LNCaP clone FGC (cell line): ENCODE results near the gene IL23R.

Experiments
- DNase-seq: peaks from one replicate; pipeline ENCODE4 v3.0.0-alpha.2; 2011; ENCODE audit warnings: low read depth
- H3K4me3 ChIP-seq: 2 replicates; pipeline ENCODE4 v1.5.1; 2011; ENCODE audit warnings: mild to moderate bottlenecking, low read depth, low read length, control low read depth
- CTCF ChIP-seq: IDR thresholded peaks from 2 replicates; pipeline ENCODE4 v1.5.1; 2012; ENCODE audit warnings: mild to moderate bottlenecking; ENCODE audit not compliant: control insufficient read depth, insufficient read depth; ENCODE audit errors: extremely low read depth

The IL23R gene

GRCh38 chr1:67165468-67166041, 699 bp upstream of the IL23R start:
- H3K4me3 ChIP-seq = no peak overlapping the region
- TF ChIP-seq CTCF = no peak
- DNase-seq = no peak

- TF ChIP-seq CTCF = no peak
- DNase-seq = no peak
- H3K4me3 ChIP-seq = no peak overlapping the region
Measured at GRCh38 chr1:67169496-67169895, 3.2 kb downstream of the IL23R start.

GRCh38 chr1:67169932-67170331, 3.7 kb downstream of the IL23R start:
- no peak for DNase-seq
- no peak overlapping the region for H3K4me3 ChIP-seq
- TF ChIP-seq CTCF = no peak

GRCh38 chr1:67170751-67171573, 4.7 kb downstream of the IL23R start:
- no peak overlapping the region for H3K4me3 ChIP-seq
- no peak for TF ChIP-seq CTCF
- no peak for DNase-seq

GRCh38 chr1:67171574-67171955, 5.3 kb downstream of the IL23R start:
- DNase-seq = no peak
- TF ChIP-seq CTCF = no peak
- no peak overlapping the region for H3K4me3 ChIP-seq

- TF ChIP-seq CTCF = no peak
- DNase-seq = no peak
- no peak overlapping the region for H3K4me3 ChIP-seq
Measured at GRCh38 chr1:67171978-67172377, 5.7 kb downstream of the IL23R start.
